Hepatocyte (in vitro differentiated cells): ENCODE data around the gene SLC44A3. TPM values are rescaled to one million over a fixed set of nuclear protein-coding genes. Genes with fewer than 3 reads are reported as not detected.

ENCODE experiments used
- DNase-seq: peaks from one replicate; pipeline ENCODE4 v3.0.0-alpha.2; 2016; ENCODE audit warnings: low spot score
- H2AFZ ChIP-seq: fragments of 200-600 bp; sonication (generic); 2 replicates; pipeline ENCODE4 v1.6.0; 2016; ENCODE audit warnings: antibody characterized with exemption, mild to moderate bottlenecking
- H3K27ac ChIP-seq: fragments of 200-600 bp; sonication (generic); 2 replicates; pipeline ENCODE4 v1.5.1; 2016; ENCODE audit warnings: mild to moderate bottlenecking
- H3K27me3 ChIP-seq: fragments of 200-600 bp; sonication (generic); 2 replicates; pipeline ENCODE4 v1.6.1; 2016
- H3K36me3 ChIP-seq: fragments of 200-600 bp; sonication (generic); replicated peaks from 2 replicates; pipeline ENCODE4 v1.5.1; 2016; ENCODE audit warnings: low read depth; ENCODE audit not compliant: insufficient read depth
- H3K4me1 ChIP-seq: fragments of 200-600 bp; sonication (generic); 2 replicates; pipeline ENCODE4 v1.5.1; 2016; ENCODE audit warnings: mild to moderate bottlenecking, moderate library complexity; ENCODE audit not compliant: insufficient read depth
- H3K4me2 ChIP-seq: fragments of 200-600 bp; sonication (generic); 2 replicates; pipeline ENCODE4 v1.6.0; 2016
- H3K4me3 ChIP-seq: fragments of 200-600 bp; sonication (generic); 2 replicates; pipeline ENCODE4 v1.5.1; 2016; ENCODE audit warnings: mild to moderate bottlenecking
- H3K79me2 ChIP-seq: fragments of 200-600 bp; sonication (generic); 2 replicates; pipeline ENCODE4 v1.6.0; 2017; ENCODE audit warnings: mild to moderate bottlenecking
- H3K9me2 ChIP-seq: fragments of 200-600 bp; sonication (generic); replicated peaks from 2 replicates; pipeline ENCODE4 v1.6.0; 2017; ENCODE audit warnings: mild to moderate bottlenecking; ENCODE audit not compliant: insufficient read depth
- H3K9me3 ChIP-seq: fragments of 200-600 bp; sonication (generic); 2 replicates; pipeline ENCODE4 v1.5.1; 2016; ENCODE audit warnings: low read depth, mild to moderate bottlenecking
- H4K20me1 ChIP-seq: fragments of 200-600 bp; sonication (generic); 2 replicates; pipeline ENCODE4 v1.6.0; 2016; ENCODE audit warnings: mild to moderate bottlenecking; ENCODE audit not compliant: insufficient read depth, poor library complexity, severe bottlenecking
- CTCF ChIP-seq: fragments of 200-600 bp; sonication (generic); IDR thresholded peaks from 2 replicates; pipeline ENCODE4 v1.5.1; 2016; ENCODE audit warnings: antibody characterized with exemption, mild to moderate bottlenecking; ENCODE audit not compliant: poor library complexity
- EZH2 ChIP-seq: fragments of 200-600 bp; sonication (generic); IDR thresholded peaks from 2 replicates; pipeline ENCODE4 v1.6.1; 2016; ENCODE audit warnings: antibody characterized with exemption, mild to moderate bottlenecking, borderline replicate concordance
- EZH2phosphoT487 ChIP-seq: fragments of 200-600 bp; sonication (generic); IDR thresholded peaks from one replicate; pipeline ENCODE4 v1.6.1; 2018; ENCODE audit warnings: antibody characterized with exemption, mild to moderate bottlenecking, low read depth, moderate library complexity; ENCODE audit not compliant: unreplicated experiment, severe bottlenecking
- WGBS: methylation state at CpG from one replicate; pipeline ENCODE4 v1.1.6; 2016; ENCODE audit warnings: low lambda C conversion rate; ENCODE audit errors: missing lambda C conversion rate; 5-methylcytosine and 5-hydroxymethylcytosine counted together
- polyA plus RNA-seq: library from polyadenylated mRNA; unstranded; fragments of >200 nt; fragmentation: Nextera tagmentation; extraction: Ambion mirVana; gene quantifications from 2 replicates; pipeline ENCODE4 v1.2.1, GENCODE V29; 2016
- total RNA-seq: library from RNA; depleted of rRNA; stranded (reverse); fragments of >200 nt; gene quantifications from 2 replicates; pipeline ENCODE4 v1.2.3, GENCODE V29; 2014

The SLC44A3 gene
- total and polyA plus RNA-seq, 2 experiments from 2014 or later: 51.5 to 55.3 TPM

GRCh38 chr1:94859174-94859573, 39.0 kb downstream of the SLC44A3 start:
- no peaks in the 10 kb centered on the region for H3K9me2 ChIP-seq
- H3K4me3 ChIP-seq: no peak overlapping the region
- 53% methylated on average over 2 of the region's 2 CpGs for WGBS
- H3K27me3 ChIP-seq: no peaks in the 10 kb centered on the region
- no peak overlapping the region for H3K4me2 ChIP-seq
- peaks cover 31% of the 10 kb centered on the region for H3K4me1 ChIP-seq
- H3K79me2 ChIP-seq: no peaks in the 10 kb centered on the region
- no peaks in the 10 kb centered on the region for H3K9me3 ChIP-seq
- no peak overlapping the region for H3K27ac ChIP-seq
- no peak for TF ChIP-seq CTCF
- no peak for TF ChIP-seq EZH2phosphoT487
- TF ChIP-seq EZH2: no peak
- DNase-seq: no peak
- no peak overlapping the region for H2AFZ ChIP-seq
- H4K20me1 ChIP-seq: no peaks in the 10 kb centered on the region
- no peaks in the 10 kb centered on the region for H3K36me3 ChIP-seq

- H3K4me2 ChIP-seq: no peak overlapping the region
- peak overlapping the region; percentile 90 for H3K27ac ChIP-seq
- no peaks in the 10 kb centered on the region for H3K79me2 ChIP-seq
- no peaks in the 10 kb centered on the region for H4K20me1 ChIP-seq
- H3K36me3 ChIP-seq: no peaks in the 10 kb centered on the region
- no peaks in the 10 kb centered on the region for H3K9me2 ChIP-seq
- no peak overlapping the region for H3K4me3 ChIP-seq
- no peak for DNase-seq
- no peaks in the 10 kb centered on the region for H3K9me3 ChIP-seq
- TF ChIP-seq EZH2phosphoT487 (no peak), EZH2 (no peak), CTCF (no peak)
- no peaks in the 10 kb centered on the region for H3K27me3 ChIP-seq
- 89% methylated on average over 2 of the region's 2 CpGs for whole genome bisulfite sequencing
- H3K4me1 ChIP-seq: peaks cover 51% of the 10 kb centered on the region
- H2AFZ ChIP-seq: no peak overlapping the region
Observed at GRCh38 chr1:94862718-94863117, 42.6 kb downstream of the SLC44A3 start.

- TF ChIP-seq EZH2 (no peak), EZH2phosphoT487 (no peak), CTCF (no peak)
- DNase-seq: peak; percentile 48
- H3K27ac ChIP-seq: peak overlapping the region; percentile 90
- no peaks in the 10 kb centered on the region for H3K36me3 ChIP-seq
- H3K27me3 ChIP-seq: no peaks in the 10 kb centered on the region
- peaks cover 51% of the 10 kb centered on the region for H3K4me1 ChIP-seq
- no peak overlapping the region for H2AFZ ChIP-seq
- no peak overlapping the region for H3K4me3 ChIP-seq
- H3K9me3 ChIP-seq: no peaks in the 10 kb centered on the region
- H3K4me2 ChIP-seq: peak overlapping the region; percentile 49
- no peaks in the 10 kb centered on the region for H3K9me2 ChIP-seq
- whole genome bisulfite sequencing: 3% methylated on average over 2 of the region's 2 CpGs
- no peaks in the 10 kb centered on the region for H3K79me2 ChIP-seq
- no peaks in the 10 kb centered on the region for H4K20me1 ChIP-seq
Observed at GRCh38 chr1:94863297-94863911, 43.2 kb downstream of the SLC44A3 start.

GRCh38 chr1:94863919-94864318, 43.8 kb downstream of the SLC44A3 start:
- Histone ChIP-seq H3K9me3 (no peaks in the 10 kb centered on the region), H3K27me3 (no peaks in the 10 kb centered on the region), H3K36me3 (no peaks in the 10 kb centered on the region), H3K4me2 (peak overlapping the region; percentile 49), H3K4me3 (no peak overlapping the region), H3K9me2 (no peaks in the 10 kb centered on the region), H2AFZ (no peak overlapping the region), H3K4me1 (peaks cover 51% of the 10 kb centered on the region), H3K79me2 (no peaks in the 10 kb centered on the region), H3K27ac (peak overlapping the region; percentile 90), H4K20me1 (no peaks in the 10 kb centered on the region)
- WGBS: 13% methylated on average over 4 of the region's 4 CpGs
- DNase-seq: peak; percentile 82
- TF ChIP-seq EZH2phosphoT487 (no peak), CTCF (no peak), EZH2 (no peak)
